PC-9 (cell line): Measurements from ENCODE around the gene REV3L. TPM values are rescaled to one million over a fixed set of nuclear protein-coding genes. Genes with fewer than 3 reads are reported as not detected.
"Not testable (repeated sequence)": the region's sequence is repeated elsewhere in the genome, so short reads cannot be mapped to it uniquely, and the experiment has no call there.

Experiments
- BruUV-seq: library from RNA; stranded (reverse); fragments of 400-500 nt; replicated peaks from 2 replicates; lab custom pipeline; 2021; lab: Mats Ljungman, UMichigan
- CTCF ChIA-PET: fragments of 300-600 bp; sonication (Branson Sonifier 250); formaldehyde crosslinking; loops from one replicate; lab custom pipeline; 2022; ENCODE audit warnings: antibody characterized with exemption; lab: Charles Lee
- POLR2A ChIA-PET: fragments of 300-600 bp; sonication (Branson Sonifier 250); formaldehyde crosslinking; loops from one replicate; lab custom pipeline; 2022; ENCODE audit warnings: antibody characterized with exemption; ENCODE audit not compliant: unreplicated experiment; lab: Charles Lee
- DNase-seq, 2 experiments: peaks; one replicate each; pipeline versions ENCODE4 v3.0.0 to v3.0.0-alpha.2; 2015 to 2022; ENCODE audit warnings: mixed read lengths in 1 of 2
- H2AFZ ChIP-seq: fragments of 200-600 bp; sonication (generic); 2 replicates; pipeline ENCODE4 v1.8.1; 2017; ENCODE audit warnings: antibody characterized with exemption
- H3F3A ChIP-seq: fragments of 200-600 bp; sonication (generic); 2 replicates; pipeline ENCODE4 v1.8.1; 2017; ENCODE audit warnings: antibody characterized with exemption, mild to moderate bottlenecking, low read depth; ENCODE audit not compliant: insufficient read depth
- H3K27ac ChIP-seq: fragments of 200-600 bp; sonication (generic); 2 replicates; pipeline ENCODE4 v1.6.1; 2016; ENCODE audit warnings: mixed run types
- H3K27me3 ChIP-seq: fragments of 200-600 bp; sonication (generic); 2 replicates; pipeline ENCODE4 v1.6.1; 2016; ENCODE audit warnings: low read depth, mixed run types; ENCODE audit not compliant: insufficient read depth
- H3K36me3 ChIP-seq: fragments of 200-600 bp; sonication (generic); 2 replicates; pipeline ENCODE4 v1.6.1; 2016; ENCODE audit warnings: low read depth, mixed run types
- H3K4me1 ChIP-seq: fragments of 200-600 bp; sonication (generic); replicated peaks from 2 replicates; pipeline ENCODE4 v1.6.1; 2016; ENCODE audit warnings: mixed run types; ENCODE audit not compliant: insufficient read depth
- H3K4me2 ChIP-seq: fragments of 200-600 bp; sonication (generic); 2 replicates; pipeline ENCODE4 v1.6.1; 2017; ENCODE audit warnings: mixed run types
- H3K4me3 ChIP-seq: fragments of 200-600 bp; sonication (generic); 2 replicates; pipeline ENCODE4 v1.6.1; 2016; ENCODE audit warnings: mixed run types
- H3K79me2 ChIP-seq: fragments of 200-600 bp; sonication (generic); 2 replicates; pipeline ENCODE4 v1.6.1; 2017; ENCODE audit warnings: low read depth, mixed run types
- H3K9me2 ChIP-seq: fragments of 200-600 bp; sonication (generic); 2 replicates; pipeline ENCODE4 v1.8.1; 2017; ENCODE audit warnings: mild to moderate bottlenecking; ENCODE audit not compliant: insufficient read depth
- H3K9me3 ChIP-seq: fragments of 200-600 bp; sonication (generic); 2 replicates; pipeline ENCODE4 v1.8.1; 2016; ENCODE audit warnings: low read depth; ENCODE audit not compliant: insufficient read depth
- H4K20me1 ChIP-seq: fragments of 200-600 bp; sonication (generic); 2 replicates; pipeline ENCODE4 v1.8.1; 2017; ENCODE audit not compliant: insufficient read depth
- EZH2 ChIP-seq: fragments of 200-600 bp; sonication (generic); IDR thresholded peaks from 2 replicates; pipeline ENCODE4 v1.8.0; 2017; ENCODE audit warnings: antibody characterized with exemption, low read depth
- intact Hi-C: fragments of 100-400 bp; cut with micrococcal nuclease; formaldehyde crosslinking; loops from one replicate; pipeline ENCODE4 v1.10.0; 2022; ENCODE audit not compliant: unreplicated experiment
- total RNA-seq: library from RNA; stranded (reverse); gene quantifications from 2 replicates; pipeline ENCODE4 v1.2.3, GENCODE V29; 2021
- TF ChIP-seq, protein P1 (sequence below): fragments of 200-600 bp; sonication (generic); conservative IDR thresholded peaks from 2 replicates; pipeline ENCODE4 v1.6.1; 2017; ENCODE audit warnings: mixed run types, antibody characterized with exemption, mild to moderate bottlenecking, moderate library complexity

Gene REV3L
- total RNA-seq, 1 experiment from 2014 or later, result 22.9 TPM

DNA sequence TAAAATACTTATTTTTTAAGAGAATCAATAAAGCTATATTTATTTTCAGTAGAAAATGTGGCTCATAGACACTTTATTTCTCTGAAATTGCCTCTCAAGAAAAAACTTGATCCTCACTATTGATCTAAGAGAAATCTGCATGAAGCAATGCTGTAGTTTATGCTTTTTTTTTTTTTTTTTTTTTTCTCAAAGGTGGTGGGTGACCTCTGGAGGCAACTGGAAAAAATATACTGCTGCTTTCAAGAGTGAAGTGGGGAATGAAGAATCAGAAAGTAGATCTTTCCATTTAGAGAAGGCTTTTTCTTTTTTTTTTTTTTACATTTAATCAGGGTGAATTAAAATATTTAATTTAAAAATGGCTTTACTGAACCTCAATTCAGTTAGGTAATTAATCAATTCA is 226.4 kb downstream of the REV3L start:
- POLR2A ChIA-PET, result no interaction called here
- H3K27me3 ChIP-seq, result no peaks in the 10 kb centered on the region
- H4K20me1 ChIP-seq, result peaks cover 9% of the 10 kb centered on the region; the same call in 1 of the 2 replicates
- no peak for DNase-seq
- H3F3A ChIP-seq, result peaks cover 7% of the 10 kb centered on the region; the same call in 1 of the 2 replicates
- BruUV-seq, result no TSS peak
- H3K9me3 ChIP-seq, result no peaks in the 10 kb centered on the region
- CTCF ChIA-PET, result interaction anchor here (0.7 kb wide), 2 partner anchors 819 to 852 kb away, joined by 6 to 12 read pairs; no protein-coding TSS in a partner anchor
- no peak overlapping the region for H3K4me2 ChIP-seq
- intact Hi-C loops, result no loop called here
- no peak overlapping the region for H3K4me3 ChIP-seq
- no peak for TF ChIP-seq EZH2
- TF ChIP-seq, protein P1, sequence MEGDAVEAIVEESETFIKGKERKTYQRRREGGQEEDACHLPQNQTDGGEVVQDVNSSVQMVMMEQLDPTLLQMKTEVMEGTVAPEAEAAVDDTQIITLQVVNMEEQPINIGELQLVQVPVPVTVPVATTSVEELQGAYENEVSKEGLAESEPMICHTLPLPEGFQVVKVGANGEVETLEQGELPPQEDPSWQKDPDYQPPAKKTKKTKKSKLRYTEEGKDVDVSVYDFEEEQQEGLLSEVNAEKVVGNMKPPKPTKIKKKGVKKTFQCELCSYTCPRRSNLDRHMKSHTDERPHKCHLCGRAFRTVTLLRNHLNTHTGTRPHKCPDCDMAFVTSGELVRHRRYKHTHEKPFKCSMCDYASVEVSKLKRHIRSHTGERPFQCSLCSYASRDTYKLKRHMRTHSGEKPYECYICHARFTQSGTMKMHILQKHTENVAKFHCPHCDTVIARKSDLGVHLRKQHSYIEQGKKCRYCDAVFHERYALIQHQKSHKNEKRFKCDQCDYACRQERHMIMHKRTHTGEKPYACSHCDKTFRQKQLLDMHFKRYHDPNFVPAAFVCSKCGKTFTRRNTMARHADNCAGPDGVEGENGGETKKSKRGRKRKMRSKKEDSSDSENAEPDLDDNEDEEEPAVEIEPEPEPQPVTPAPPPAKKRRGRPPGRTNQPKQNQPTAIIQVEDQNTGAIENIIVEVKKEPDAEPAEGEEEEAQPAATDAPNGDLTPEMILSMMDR, result peak; percentile 48
- H2AFZ ChIP-seq, result no peak overlapping the region
- H3K36me3 ChIP-seq, result no peaks in the 10 kb centered on the region
- H3K9me2 ChIP-seq, result no peaks in the 10 kb centered on the region
- H3K27ac ChIP-seq, result no peak overlapping the region
- H3K4me1 ChIP-seq, result peaks cover 18% of the 10 kb centered on the region
- peaks cover 23% of the 10 kb centered on the region for H3K79me2 ChIP-seq

DNA sequence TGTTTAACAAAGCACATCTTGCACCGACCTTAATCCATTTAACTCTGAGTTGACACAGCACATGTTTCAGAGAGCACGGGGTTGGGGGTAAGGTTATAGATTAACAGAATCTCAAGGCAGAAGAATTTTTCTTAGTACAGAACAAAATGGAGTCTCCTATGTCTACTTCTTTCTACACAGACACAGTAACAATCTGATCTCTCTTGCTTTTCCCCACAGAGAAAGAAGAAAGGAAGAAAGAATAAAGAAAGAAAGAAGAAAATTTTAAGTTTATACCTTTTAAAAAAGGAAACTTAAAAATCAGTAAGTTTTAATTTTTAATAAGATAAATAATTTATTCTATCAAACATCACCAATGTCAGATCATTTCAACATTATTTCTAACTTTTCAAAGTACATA is 227.2 kb downstream of the REV3L start:
- Histone ChIP-seq H3K4me1 (peaks cover 13% of the 10 kb centered on the region), H3K79me2 (peaks cover 15% of the 10 kb centered on the region)
- H3K4me3 ChIP-seq, H4K20me1 ChIP-seq, intact Hi-C loops, H3K4me2 ChIP-seq, H3K27me3 ChIP-seq, H3K27ac ChIP-seq, H2AFZ ChIP-seq, DNase-seq, CTCF ChIA-PET, H3K36me3 ChIP-seq, H3K9me2 ChIP-seq, BruUV-seq, POLR2A ChIA-PET, H3F3A ChIP-seq, H3K9me3 ChIP-seq: not testable (repeated sequence)

DNA sequence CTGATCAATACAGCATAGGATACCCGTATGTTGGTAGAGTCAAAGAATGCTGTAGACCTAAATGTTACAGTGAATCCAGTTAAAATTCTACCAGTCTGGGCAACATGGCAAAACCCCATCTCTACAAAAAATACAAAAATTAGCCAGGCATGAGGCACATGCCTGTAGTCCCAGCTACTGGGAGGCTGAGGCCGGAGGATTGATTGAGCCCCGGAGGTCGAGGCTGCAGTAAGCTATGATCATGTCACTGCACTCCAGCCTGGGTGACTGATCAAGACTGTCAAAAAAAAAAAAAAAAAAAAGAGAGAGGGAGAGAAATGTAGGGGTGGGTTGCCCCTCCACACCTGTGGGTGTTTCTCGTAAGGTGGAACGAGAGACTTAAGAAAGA is 228.2 kb downstream of the REV3L start:
- Histone ChIP-seq H3K27me3 (no peaks in the 10 kb centered on the region), H3K79me2 (peaks cover 5% of the 10 kb centered on the region), H4K20me1 (no peaks in the 10 kb centered on the region), H3K9me3 (no peaks in the 10 kb centered on the region), H2AFZ (no peak overlapping the region), H3K4me2 (no peak overlapping the region), H3K4me1 (0 out of 2 replicates have a peak, but pooled peaks cover 5% of the 10 kb centered on the region), H3K9me2 (no peaks in the 10 kb centered on the region), H3F3A (peaks cover 7% of the 10 kb centered on the region; the same call in 1 of the 2 replicates), H3K4me3 (no peak overlapping the region), H3K36me3 (no peaks in the 10 kb centered on the region), H3K27ac (no peak overlapping the region)
- DNase-seq, result no peak
- no peak for TF ChIP-seq EZH2
- TF ChIP-seq, protein P1, result no peak
- intact Hi-C loops, result no loop called here
- POLR2A ChIA-PET, result no interaction called here
- BruUV-seq, result no TSS peak
- CTCF ChIA-PET, result no interaction called here
